ENCODE data around the gene TNS1.

Gene TNS1

DNA sequence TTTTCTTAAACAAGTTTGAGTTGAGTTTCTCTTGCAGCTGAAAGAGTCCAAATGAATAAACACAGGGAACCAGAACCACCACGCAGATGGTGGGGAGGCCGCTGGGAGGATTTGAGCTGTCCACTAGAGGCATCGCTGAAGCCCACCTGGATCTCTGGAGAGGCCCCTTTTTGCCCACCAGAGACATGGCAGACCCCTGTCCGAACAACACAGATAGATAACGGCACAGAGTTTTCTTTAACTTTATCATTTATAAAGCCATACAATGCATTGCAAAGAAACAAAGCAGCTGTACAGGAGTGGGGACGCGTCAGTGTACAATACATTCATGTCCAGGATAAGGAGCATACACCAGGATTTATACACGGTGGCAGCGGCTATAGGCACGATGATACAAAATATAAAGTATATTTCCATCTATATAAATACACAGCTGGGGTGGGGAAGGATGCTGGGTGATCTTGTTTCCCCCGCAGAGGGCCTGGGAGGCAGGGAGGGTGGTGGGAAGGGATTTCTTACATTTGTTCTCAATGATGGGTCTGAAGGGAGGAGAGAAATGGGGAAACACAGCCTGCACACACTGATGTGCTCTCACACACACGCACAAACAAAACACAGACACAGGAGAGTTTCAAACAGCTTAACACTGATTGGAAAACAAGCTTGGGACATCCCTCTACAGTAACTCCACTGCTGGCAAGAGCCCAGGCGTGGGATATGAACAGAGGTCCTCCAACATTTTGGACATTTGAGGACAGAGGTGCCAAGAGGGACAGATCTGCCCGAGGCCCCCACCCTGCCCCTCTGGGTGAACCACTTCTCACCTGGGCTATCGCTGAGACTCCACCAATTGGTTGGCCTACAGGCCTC lies 203.0 kb downstream of the TNS1 start:
- DNase-seq (ENCODE audit: extremely low spot score): no peak
- ChIA-PET CTCF (interaction anchor here (1.2 kb wide), 1 partner anchor 9 kb away, joined by 3 read pairs; no protein-coding TSS in a partner anchor), POLR2A (no interaction called here)
- TF ChIP-seq ZNF384 (IDR thresholded peaks at IDR 0.05) (no peak), FOXA1 (IDR thresholded peaks at IDR 0.05) (no peak), LEF1 (IDR thresholded peaks at IDR 0.05; ENCODE audit: borderline replicate concordance) (no peak), SP1 (IDR thresholded peaks at IDR 0.05) (no peak), CTBP1 (IDR thresholded peaks at IDR 0.05; ENCODE audit: borderline replicate concordance) (no peak), FOXK2 (IDR thresholded peaks at IDR 0.05) (no peak), PKNOX1 (IDR thresholded peaks at IDR 0.05) (no peak)

GRCh38 chr2:217798743-217799562 lies 203.8 kb downstream of the TNS1 start:
- TF ChIP-seq FOXM1 (IDR thresholded peaks at IDR 0.05; ENCODE audit: borderline replicate concordance) (no peak), ARNT (IDR thresholded peaks at IDR 0.05) (no peak), CTBP1 (IDR thresholded peaks at IDR 0.05; ENCODE audit: borderline replicate concordance) (no peak), PKNOX1 (IDR thresholded peaks at IDR 0.05) (no peak), BHLHE40 (IDR thresholded peaks at IDR 0.05; ENCODE audit: borderline replicate concordance) (no peak), FOXK2 (IDR thresholded peaks at IDR 0.05) (no peak), L3MBTL2 (conservative IDR thresholded peaks at IDR 0.05) (no peak)
- ChIA-PET CTCF (interaction anchor here (0.7 to 1.2 kb wide), 2 partner anchors 8 to 129 kb away, joined by 3 read pairs; no protein-coding TSS in a partner anchor), POLR2A (no interaction called here)
- DNase-seq (ENCODE audit: extremely low spot score): no peak

DNA sequence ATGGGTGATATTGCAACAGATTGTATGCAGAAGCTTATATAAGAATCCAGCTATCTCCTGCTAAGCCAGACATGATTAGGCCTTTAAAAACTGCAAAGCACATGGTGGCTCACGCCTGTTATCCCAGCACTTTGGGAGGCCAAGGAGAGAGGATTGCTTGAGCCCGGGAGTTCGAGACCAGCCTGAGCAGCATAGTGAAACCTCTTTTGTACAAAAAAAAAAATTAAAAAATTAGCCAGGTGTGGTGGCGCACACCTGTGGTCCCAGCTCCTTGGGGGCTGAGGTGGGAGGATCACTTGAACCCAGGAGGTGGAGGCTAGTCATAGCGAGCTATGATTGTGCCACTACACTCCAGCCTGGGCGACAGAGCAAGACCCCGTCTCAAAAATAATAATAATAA lies 204.6 kb downstream of the TNS1 start:
- ChIA-PET CTCF (interaction anchor here (0.7 to 2.1 kb wide), 3 partner anchors 12 to 196 kb away, joined by 3 to 8 read pairs (median 3); no protein-coding TSS in a partner anchor), POLR2A (no interaction called here)
- no peak for DNase-seq (ENCODE audit: extremely low spot score)
- TF ChIP-seq FOXK2 (IDR thresholded peaks at IDR 0.05): no peak
- TF ChIP-seq ELF4 (IDR thresholded peaks at IDR 0.05): no peak
- TF ChIP-seq CTBP1 (IDR thresholded peaks at IDR 0.05; ENCODE audit: borderline replicate concordance): no peak
- TF ChIP-seq FOXM1 (IDR thresholded peaks at IDR 0.05; ENCODE audit: borderline replicate concordance): no peak
- TF ChIP-seq TARDBP (IDR thresholded peaks at IDR 0.05): no peak
- no peak for TF ChIP-seq NFRKB (IDR thresholded peaks at IDR 0.05)
- TF ChIP-seq SP1 (IDR thresholded peaks at IDR 0.05): no peak
- no peak for TF ChIP-seq L3MBTL2 (conservative IDR thresholded peaks at IDR 0.05)
- TF ChIP-seq FOXA1 (IDR thresholded peaks at IDR 0.05): no peak
- no peak for TF ChIP-seq BHLHE40 (IDR thresholded peaks at IDR 0.05; ENCODE audit: borderline replicate concordance)
- no peak for TF ChIP-seq LEF1 (IDR thresholded peaks at IDR 0.05; ENCODE audit: borderline replicate concordance)
- TF ChIP-seq ZNF384 (IDR thresholded peaks at IDR 0.05): no peak
- no peak for TF ChIP-seq SUZ12 (IDR thresholded peaks at IDR 0.05)
- TF ChIP-seq HDGF (IDR thresholded peaks at IDR 0.05; ENCODE audit: borderline replicate concordance): no peak
- TF ChIP-seq ARNT (IDR thresholded peaks at IDR 0.05): no peak
- no peak for TF ChIP-seq PKNOX1 (IDR thresholded peaks at IDR 0.05)

- POLR2A ChIA-PET: no interaction called here
- TF ChIP-seq LEF1 (IDR thresholded peaks at IDR 0.05; ENCODE audit: borderline replicate concordance) (no peak), CTBP1 (IDR thresholded peaks at IDR 0.05; ENCODE audit: borderline replicate concordance) (no peak), L3MBTL2 (conservative IDR thresholded peaks at IDR 0.05) (no peak), HDGF (IDR thresholded peaks at IDR 0.05; ENCODE audit: borderline replicate concordance) (no peak), ARNT (IDR thresholded peaks at IDR 0.05) (no peak), BHLHE40 (IDR thresholded peaks at IDR 0.05; ENCODE audit: borderline replicate concordance) (no peak)
- CTCF ChIA-PET: interaction anchor here (1.2 to 2.1 kb wide), 2 partner anchors 12 to 196 kb away, joined by 3 to 8 read pairs; no protein-coding TSS in a partner anchor
- DNase-seq (ENCODE audit: extremely low spot score): no peak
Measured at GRCh38 chr2:217797661-217798069, 205.1 kb downstream of the TNS1 start.

GRCh38 chr2:217797165-217797564 lies 205.6 kb downstream of the TNS1 start:
- DNase-seq (ENCODE audit: extremely low spot score): no peak
- ChIA-PET CTCF (interaction anchor here (1.2 to 2.1 kb wide), 2 partner anchors 11 to 197 kb away, joined by 3 to 8 read pairs; no protein-coding TSS in a partner anchor), POLR2A (no interaction called here)
- TF ChIP-seq BHLHE40 (IDR thresholded peaks at IDR 0.05; ENCODE audit: borderline replicate concordance) (no peak), ELF4 (IDR thresholded peaks at IDR 0.05) (no peak), LEF1 (IDR thresholded peaks at IDR 0.05; ENCODE audit: borderline replicate concordance) (no peak), CTBP1 (IDR thresholded peaks at IDR 0.05; ENCODE audit: borderline replicate concordance) (no peak), SP1 (IDR thresholded peaks at IDR 0.05) (no peak), TARDBP (IDR thresholded peaks at IDR 0.05) (no peak), ZNF384 (IDR thresholded peaks at IDR 0.05) (no peak), FOXM1 (IDR thresholded peaks at IDR 0.05; ENCODE audit: borderline replicate concordance) (no peak), PKNOX1 (IDR thresholded peaks at IDR 0.05) (no peak), FOXK2 (IDR thresholded peaks at IDR 0.05) (no peak), L3MBTL2 (conservative IDR thresholded peaks at IDR 0.05) (no peak), HDGF (IDR thresholded peaks at IDR 0.05; ENCODE audit: borderline replicate concordance) (no peak), SUZ12 (IDR thresholded peaks at IDR 0.05) (no peak), ARNT (IDR thresholded peaks at IDR 0.05) (no peak), FOXA1 (IDR thresholded peaks at IDR 0.05) (no peak), NFRKB (IDR thresholded peaks at IDR 0.05) (no peak)

All from HEK293T (cell line).